Loucy (cell line): ENCODE data around the gene PPFIA1.

Experiments
- EZH2phosphoT487 ChIP-seq: fragments of 200-600 bp; IDR thresholded peaks from 2 replicates; pipeline ENCODE4 v1.6.1; 2018; ENCODE audit warnings: antibody characterized with exemption, mild to moderate bottlenecking, moderate library complexity, borderline replicate concordance
- TF ChIP-seq, protein P1 (sequence below): fragments of 200-600 bp; sonication (generic); conservative IDR thresholded peaks from 2 replicates; pipeline ENCODE4 v1.5.1; 2014; ENCODE audit warnings: mild to moderate bottlenecking, antibody characterized with exemption, low read length

DNA sequence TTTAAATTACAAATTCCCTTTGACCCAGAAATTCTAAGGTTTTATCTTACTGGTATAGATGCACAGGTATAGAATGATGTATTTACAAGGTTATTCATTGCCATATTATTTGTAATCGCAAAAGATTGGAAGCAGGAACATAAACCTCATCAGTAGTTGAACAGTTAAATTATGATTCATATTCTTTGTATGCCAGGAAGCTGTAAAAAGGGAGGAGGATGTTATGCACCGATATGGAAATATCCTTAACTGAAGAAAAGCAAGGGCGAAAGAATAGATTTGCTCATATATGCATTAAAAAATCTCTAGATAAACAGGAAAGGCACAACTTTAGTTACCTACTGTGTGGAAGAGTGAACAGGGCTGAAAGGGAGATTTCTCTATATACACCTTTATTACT is 36.7 kb downstream of the PPFIA1 start:
- TF ChIP-seq, protein P1, sequence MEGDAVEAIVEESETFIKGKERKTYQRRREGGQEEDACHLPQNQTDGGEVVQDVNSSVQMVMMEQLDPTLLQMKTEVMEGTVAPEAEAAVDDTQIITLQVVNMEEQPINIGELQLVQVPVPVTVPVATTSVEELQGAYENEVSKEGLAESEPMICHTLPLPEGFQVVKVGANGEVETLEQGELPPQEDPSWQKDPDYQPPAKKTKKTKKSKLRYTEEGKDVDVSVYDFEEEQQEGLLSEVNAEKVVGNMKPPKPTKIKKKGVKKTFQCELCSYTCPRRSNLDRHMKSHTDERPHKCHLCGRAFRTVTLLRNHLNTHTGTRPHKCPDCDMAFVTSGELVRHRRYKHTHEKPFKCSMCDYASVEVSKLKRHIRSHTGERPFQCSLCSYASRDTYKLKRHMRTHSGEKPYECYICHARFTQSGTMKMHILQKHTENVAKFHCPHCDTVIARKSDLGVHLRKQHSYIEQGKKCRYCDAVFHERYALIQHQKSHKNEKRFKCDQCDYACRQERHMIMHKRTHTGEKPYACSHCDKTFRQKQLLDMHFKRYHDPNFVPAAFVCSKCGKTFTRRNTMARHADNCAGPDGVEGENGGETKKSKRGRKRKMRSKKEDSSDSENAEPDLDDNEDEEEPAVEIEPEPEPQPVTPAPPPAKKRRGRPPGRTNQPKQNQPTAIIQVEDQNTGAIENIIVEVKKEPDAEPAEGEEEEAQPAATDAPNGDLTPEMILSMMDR = no peak
- no peak for TF ChIP-seq EZH2phosphoT487
